RKO (cell line): Measurements from ENCODE around the gene PRKX.
"Not testable (repeated sequence)": the region's sequence is repeated elsewhere in the genome, so short reads cannot be mapped to it uniquely, and the experiment has no call there.

Experiments
- DNase-seq: peaks from one replicate; pipeline ENCODE4 v3.0.0-alpha.2; 2016; ENCODE audit warnings: low spot score

Gene PRKX

DNA sequence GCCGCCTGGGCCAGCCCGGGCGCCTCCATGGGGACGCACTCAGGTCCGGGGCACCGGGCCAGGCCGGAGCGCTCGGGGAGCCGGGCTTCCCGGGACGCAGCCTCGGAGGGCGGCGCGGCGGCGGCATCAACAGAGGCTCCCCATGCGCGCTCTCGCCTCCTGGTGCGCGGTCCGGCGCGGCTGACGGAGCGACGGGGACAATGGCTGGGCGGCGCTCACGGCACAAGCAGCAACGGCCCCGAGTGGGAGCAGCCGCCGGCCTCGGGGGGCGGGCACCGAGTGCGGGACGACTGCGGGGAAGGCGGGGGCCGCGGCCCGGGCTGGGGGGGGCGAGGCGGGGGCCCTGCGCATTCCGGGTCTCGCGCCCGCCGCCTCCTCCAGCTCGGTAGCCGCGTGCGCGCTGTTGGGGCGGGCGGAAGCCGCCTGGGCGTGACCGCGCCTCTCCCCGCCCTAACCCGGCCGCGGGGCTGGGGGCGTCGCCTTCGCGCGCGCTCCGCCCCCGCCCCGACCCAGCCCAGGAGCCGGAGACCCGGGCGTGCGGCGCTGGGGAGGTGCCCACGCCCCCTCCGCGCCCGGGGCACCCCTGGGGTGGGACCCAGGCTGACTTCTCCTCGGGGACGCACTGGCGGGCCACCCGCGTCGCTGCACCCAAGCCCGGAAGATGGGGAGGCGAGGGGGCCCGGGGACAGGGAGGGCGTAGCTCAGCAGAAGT is at the start of gene PRKX:
Gene PRKX (minus strand): TSS at position 425 of the 712 bp plus-strand sequence. CDS start 396 bp downstream, at position 29.
- peak; percentile 65 for DNase-seq

DNA sequence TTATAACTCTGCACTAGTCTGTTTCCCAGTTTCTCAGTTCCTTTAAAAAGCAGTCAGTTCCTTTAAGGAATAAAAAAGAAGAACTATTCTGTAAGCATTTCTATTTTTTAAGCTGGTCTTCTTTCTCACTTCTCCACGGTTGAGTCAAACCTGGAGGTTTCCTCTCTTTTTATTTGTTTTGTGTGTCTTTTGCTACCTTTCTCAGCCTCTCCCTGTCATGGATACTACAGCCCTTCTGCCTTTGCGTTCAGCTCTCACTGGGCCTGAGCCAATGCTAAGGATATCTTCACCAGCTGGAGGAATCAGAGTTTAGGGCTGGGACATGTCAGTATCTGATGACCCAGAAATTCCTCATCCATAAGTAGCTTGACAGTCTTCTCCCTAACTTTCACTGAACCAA is 49.7 kb upstream of the PRKX start:
- DNase-seq = no peak

DNA sequence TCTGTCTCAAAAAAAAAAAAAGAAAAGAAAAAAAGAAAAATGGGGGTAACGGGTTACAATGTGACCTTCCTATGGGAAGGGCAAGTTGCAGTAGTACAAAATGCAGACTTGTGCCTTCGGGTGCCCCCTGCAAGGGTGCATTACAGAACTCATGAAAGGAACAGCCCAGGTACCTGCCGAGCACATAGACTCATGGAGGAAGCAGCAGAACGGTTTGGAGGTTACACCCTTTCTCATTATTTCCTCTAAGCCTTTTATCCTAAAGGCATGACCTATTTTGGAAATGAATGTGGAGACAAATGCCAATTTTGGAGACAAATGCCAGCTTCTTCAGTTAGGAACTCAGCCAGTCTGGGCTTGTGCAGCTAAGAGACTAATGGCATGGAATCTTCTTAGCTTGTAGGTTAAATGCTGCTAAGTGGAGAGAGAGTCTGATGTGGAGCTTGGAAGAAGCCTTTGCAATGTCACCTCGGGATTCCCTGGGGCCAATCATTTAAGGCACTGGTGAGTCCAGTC is 44.1 kb upstream of the PRKX start:
- no peak for DNase-seq

DNA sequence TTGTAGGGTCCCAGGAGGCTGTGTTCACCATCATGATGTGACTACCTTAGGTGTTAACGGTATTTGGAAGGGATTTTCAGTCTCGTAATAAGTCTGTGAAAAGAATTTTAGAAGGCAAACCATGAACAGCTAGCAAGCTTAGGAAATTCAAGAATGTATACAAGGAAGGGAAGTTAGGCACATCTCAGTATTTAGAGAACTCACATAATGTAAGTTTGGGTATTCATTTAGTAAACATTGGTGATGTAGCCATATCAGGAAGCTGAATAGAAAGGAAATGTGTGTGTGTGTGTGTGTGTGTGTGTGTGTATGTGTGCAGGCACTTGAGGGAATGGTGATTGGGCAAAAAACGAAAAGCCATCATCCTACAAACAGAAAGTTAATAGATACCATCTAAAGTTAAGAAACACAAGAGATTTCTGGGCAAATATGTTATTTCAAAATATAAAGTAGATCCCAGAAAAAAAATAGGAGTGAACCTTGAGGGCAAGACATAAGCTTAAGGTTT is 34.7 kb upstream of the PRKX start:
- DNase-seq = no peak

DNA sequence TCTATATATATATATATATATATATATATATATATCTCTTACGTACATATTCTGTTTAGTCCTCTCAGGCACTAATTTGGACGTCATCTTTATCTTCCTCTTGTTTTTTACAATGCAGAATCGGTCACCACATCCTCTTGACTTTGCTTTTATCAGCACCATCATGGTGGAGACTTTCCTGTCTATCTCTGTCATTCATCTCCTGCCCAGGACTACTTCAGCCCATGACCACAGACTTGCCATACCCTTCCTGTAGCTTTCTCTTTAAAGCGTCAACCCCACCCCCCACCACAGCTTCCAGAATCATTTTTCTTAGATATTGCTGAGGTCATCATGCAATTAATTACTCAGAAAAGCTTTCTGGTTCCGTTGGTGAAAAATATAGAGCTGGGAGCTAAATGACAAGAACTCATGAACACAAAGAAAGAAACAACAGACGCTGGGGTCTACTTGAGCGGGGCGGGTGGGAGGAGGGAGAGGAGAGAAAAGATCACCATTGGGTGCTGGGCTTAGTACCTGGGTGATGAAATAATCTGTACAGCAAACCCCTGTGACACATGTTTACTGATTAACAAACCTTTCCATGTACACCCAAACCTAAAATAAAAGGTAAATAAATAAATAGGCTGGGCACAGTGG is 30.5 kb upstream of the PRKX start:
- DNase-seq = no peak

DNA sequence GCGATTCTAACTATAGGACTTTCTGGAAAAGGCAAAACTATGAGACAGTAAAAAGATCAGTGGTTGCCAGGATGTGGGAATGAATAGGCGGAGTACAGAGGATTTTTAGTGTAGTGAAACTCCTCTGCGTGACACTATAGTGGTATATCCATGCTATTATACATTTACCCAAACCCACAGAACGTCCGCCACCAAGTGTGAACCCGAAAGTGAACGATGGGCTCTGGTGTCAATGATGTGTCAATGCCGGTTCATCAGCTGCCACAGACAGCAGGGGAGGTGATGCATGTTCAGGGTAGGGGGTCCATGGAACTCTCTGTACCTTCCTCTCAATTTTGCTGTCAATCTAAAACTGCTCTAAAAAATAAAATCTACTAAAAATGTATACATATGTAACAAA is 27.5 kb upstream of the PRKX start:
- DNase-seq = not testable (repeated sequence)

DNA sequence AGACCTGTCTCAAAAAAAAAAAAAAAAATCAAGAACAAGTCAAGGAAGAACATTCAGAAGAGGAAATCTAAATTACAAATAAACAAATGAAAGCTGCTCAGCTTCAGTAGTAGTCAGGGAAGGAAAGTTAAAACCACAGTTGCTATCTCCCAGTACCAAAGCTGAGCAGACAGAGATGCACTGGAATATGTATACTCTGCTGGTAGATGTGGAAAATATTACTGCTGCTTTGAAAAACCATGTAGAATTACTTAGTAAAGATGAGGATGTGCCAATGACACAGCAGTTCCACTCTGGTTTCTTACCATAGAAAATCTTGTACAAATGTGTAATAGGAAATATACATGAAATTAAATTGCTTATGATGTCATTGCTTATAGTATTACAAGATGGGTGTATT is 25.1 kb upstream of the PRKX start:
- DNase-seq = no peak

DNA sequence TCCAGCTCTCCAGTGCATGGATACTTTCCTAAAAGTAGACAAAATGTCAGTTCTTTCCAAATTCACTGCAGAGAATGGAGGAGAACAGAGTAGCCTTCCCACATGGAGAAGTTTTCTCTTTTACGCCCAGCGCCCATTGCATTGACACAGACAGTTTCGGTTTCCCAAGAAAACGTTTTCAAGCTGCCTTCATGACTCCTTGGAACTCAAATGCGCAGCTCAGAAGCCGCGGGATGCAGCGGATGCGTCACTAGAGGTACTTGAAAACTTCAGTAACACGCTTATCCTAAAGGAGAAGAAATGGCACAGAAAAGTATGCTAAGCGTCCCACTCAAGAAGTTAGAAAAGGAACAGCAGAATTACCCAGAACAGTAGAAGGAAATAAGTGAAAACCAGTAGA is 23.1 kb upstream of the PRKX start:
- not testable (repeated sequence) for DNase-seq

DNA sequence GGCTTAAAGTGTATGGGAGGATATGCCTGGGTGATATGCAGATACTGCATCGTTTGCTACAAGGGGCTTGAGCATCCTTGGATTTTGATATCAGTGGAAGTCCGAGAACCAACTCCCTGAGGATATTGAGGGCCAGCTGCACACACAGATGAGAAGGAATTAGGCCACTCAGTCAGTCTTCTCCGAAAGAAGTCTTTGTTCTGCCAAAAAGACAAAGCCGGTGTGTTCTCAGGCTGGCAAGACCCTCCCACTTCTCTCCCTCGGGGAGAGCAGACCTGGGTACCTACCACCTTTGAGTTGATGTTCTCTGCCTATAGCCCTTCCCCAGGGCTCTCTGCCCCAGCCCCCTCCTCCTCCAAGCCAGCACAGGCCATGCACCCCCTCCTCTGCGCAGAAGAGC is 22.4 kb upstream of the PRKX start:
- DNase-seq = not testable (repeated sequence)

DNA sequence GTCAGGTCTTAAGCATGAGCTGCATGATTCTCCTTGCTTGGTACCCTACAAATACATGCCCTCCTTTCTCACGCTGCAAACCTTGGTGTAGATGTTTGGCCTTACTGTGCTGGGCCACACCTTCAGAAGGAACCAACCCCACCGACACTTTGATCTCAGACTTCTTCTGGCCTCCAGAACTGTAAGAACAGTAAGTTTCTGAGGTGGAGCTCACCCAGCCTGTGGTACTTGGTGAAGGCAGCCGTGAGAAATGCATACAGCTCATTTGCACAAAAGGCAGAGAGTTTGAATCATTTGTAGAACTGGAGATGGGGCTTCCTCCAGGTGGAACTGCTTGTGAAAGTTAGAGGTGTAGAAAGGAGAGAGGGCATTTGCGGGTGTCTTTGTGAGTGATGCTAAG is 21.0 kb upstream of the PRKX start:
- not testable (repeated sequence) for DNase-seq

DNA sequence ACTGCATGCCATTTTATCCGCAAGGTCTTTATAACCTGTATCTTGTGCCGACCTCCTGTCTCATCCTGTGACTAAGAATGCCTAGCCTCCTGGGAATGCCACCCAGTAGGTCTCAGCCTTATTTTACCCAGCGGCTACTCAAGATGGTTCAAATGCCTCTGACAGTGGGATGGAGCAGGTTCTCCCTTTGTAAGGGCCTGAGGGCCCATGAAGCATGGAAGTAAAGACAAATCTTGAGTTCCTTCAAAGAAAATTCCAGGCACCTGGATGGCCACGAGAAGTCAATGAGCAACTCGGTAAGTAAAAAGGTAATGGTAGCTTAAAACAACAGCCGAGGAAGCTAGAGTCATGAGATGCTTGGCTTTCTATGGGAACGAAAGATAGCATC is 19.6 kb upstream of the PRKX start:
- DNase-seq = no peak

DNA sequence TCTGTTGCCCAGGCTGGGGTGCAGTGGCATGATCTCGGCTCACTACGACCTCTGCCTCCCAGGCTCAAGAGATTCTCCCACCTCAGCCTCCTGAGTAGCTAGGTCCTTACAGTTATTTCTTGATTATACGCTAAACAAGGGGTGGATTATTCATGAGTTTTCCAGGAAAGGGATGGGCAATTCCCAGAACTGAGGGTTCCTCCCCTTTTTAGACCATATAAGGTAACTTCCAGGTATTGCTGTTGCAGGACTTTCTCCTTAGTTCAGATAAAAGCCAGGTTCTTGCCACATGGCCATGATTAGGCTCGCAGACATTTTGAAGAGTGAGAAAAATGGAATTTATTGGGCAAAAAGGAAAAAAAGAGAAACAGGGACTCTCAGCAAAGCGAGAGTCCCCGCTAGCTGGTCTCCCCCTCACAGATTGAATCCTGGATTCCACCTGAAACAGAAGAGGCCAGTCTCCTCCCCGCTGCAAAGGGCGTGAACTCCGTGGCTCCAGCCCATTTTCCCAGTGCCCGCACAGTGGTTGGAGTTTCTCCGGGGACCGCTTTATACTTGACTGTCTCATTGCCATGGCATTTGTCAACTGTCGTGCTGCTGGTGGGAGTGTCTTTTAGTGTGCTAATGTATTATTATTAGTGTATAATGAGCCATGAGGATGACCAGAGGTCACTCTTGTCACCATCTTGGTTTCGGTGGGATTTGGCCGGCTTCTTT is 19.0 kb upstream of the PRKX start:
- not testable (repeated sequence) for DNase-seq

DNA sequence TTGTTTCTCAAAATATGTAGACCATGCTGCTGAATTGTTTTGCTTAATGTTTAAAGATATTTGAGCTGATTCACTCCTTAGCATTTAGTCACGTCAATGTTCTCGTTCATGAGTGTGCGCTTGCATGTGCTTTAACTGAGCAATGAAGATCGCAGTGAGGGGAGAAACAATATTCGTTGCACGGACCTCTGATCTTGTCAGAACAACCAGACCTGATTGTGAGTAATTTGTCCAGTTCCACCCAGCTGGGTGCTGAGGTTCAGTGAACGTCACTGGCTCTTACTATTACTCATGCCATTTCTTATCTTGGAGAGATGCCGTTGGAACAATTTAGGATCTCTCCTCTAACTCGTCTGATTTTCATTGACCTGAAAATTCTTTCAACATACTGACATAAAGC is 15.0 kb upstream of the PRKX start:
- peak; percentile 55 for DNase-seq

DNA sequence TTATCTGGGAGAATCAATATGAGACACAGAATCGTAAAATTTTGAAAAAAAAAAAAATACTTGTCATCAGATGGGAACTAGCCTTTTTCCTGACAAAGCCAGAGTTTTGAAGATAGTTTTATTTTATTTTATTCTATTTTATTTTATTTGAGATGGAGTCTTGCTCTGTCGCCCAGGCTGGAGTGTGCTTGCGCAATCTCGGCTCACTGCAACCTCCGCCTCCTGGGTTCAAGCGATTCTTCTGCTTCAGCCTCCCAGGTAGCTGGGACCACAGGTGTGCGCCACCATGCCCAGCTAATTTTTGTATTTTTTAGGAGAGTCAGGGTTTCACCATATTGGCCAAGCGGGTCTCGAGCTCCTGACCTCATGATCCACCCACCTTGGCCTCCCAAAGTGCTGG is 10.0 kb upstream of the PRKX start:
- DNase-seq = not testable (repeated sequence)

DNA sequence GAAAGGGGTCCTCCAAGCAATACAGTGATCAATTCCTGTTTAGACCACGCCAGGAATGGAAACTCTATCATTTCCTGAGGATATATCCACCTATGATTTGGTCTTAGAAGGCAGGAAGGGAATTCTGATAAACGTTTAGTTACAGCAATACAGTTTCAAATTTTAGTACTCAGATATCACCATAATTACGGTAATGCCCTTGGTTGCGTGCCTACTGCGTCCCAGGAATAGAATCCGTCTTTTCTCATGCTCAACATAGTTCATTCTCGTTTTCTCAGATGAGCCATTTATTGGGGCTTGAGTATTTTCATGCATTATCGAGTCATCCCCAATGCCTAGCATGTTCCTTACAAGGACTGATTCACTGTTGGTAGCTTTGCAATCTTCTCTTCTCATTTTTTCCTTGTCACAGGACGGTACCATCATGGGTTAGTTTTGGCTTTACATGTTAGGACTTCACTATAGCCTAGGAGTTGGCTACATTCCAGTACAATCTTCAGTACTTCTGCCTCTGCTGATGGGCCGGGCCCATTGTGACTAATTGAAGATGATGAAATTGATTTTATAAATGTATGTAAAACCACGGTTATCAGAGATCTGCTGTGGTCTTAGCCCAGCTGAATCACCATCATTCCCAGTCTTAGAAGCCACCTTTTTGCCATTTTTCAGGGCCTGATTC is 4.4 kb upstream of the PRKX start:
- DNase-seq = peak; percentile 51

DNA sequence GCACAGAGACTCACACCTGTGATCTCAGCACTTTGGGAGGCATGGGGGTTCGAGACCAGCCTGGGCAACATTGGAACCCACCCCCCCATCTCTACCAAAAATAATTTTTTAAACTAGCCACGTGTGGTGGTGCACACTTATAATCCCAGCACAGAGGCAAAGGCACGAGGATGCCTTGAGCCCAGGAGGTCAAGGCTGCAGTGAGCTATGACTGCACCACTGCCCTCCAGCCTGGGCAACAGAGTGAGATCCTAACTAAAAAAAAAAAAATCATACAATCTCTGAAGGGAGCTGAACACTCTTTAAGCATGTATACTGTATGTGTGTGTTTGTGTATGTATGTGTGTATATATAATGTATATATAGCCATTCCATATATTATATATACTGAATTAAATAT is 2.5 kb upstream of the PRKX start:
- no peak for DNase-seq

DNA sequence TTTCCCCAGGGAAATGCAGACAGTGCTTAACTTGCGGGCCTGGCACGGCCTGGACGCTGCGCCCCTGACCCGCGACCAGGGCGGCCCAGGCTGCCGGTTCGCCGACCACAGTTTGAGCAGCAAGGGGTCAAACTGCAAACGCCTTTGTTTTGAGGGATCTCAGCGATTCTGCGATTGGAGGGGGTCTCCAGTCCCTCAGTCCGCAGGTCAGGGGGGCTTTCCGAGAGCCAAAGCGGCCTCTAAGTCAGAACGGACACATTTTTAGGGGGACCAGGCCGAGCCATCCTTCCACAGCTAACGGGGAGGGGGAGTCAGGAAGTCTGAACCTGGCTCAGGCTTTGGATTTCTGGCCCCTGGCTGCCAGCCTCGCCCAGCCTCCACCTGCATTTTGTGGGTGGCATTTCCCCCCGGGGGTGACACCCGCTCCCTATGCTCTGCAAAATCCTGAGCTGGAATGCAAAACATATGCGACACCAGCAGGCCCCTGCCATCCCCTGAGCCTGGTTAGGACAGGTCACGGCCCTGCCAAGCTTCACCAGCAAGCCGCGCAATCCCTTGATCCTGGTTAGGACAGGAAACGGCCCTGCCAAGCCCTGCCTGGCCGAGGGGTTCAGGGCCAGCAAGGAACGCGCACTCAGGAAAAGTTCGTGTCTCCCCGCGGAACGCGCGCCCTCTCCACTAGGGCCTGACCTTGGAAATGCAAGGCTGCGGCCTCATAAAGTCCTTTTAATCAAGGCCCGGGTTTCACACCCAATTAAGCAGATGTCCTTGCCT is 1.4 kb upstream of the PRKX start:
- not testable (repeated sequence) for DNase-seq

DNA sequence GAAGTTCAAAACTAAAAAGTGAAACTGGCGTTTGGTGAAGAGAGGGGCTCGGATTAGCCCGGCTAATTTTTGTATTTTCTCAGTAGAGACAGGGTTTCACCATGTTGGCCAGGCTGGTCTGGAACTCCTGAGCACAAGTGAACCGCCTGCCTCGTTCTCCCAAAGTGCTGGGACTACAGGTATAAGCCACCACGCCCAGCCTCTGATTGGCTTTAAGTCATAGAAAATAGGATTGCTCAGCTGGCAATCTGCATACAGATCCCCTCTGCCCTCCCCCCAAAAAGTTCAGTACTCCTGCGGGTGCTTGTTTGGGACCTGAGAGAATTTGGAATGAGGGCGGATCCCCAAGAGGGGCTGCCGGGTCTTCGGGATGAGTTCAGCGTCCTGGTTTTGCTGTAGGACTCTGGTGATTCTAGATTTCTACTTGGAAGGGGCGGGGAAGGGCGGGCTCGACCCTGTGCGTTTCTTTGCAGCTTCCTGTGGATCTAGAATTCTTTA is 537 bp upstream of the PRKX start:
- no peak for DNase-seq

DNA sequence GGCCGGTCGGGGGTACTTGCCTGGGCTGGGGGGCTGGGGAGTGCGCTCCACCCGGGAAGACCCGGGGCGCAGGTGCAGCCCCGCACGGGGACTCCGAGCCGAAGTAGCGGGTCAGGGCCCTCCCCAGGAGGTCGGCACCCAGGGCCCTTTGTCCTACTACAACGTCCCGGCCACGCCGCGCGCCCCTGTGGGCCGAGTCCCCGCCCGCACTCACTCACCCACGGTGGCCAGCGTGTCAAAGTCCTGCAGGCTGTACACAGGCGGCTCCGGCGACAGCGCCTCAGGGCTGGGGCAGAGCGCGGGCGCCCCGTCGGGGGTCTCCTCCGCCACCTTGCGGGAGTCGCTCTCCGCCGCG is 602 bp downstream of the PRKX start:
- DNase-seq = no peak

DNA sequence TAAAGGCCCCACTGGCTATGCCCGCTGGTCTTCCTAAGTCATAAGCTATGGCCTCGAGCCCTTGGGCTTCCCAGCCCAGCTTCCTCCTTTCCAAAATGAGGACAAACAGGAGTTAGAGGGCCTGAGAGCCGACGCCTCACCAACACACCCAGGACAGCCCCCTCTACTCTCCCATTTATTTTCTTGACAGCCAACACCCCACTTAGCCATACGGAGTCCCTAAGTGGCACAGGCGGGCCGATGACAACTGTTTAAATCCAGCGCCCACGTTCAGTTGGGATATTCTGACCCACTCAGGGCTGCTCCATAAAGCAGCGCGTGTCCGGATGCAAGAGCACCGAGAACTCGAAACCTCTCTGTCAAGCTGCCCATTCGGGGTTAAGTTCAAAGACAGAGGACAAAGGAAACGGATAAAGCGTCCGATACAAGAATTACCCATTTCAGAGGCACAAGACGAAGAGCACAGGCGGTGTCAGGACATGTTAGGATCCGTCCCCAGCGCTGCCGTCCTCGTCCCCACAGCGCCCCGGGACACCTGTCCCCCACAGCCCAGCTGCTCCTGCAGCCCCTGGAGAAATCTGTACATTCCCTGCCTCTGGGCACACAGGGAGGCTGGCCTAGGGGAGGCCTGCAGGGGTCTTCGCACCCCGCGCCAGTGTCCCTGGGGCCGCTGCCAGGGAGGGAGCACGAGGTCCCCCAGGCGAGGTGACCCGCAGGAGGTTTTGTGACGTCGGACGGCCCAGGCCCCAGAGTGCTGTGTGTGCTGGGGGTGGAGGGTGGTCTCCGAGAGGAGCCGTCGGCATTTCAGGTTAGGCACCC is 1.2 kb downstream of the PRKX start:
- peak; percentile 63 for DNase-seq
